Heart left ventricle (tissue), 13 donors: Measurements from ENCODE around the gene MC2R.

ENCODE experiments used
- POLR2A ChIP-seq, 2 donors: fragments of 450-650 bp; IDR thresholded peaks; one replicate each; pipeline ENCODE4 v1.6.1; 2017; ENCODE audit warnings: antibody characterized with exemption in 2 of 2, mild to moderate bottlenecking in 2 of 2, moderate library complexity in 2 of 2
- TF ChIP-seq, protein P1 (sequence below), 12 donors: fragments of 200-600 bp; sonication (generic) in 4 of 12; IDR thresholded peaks; one replicate each; pipeline versions ENCODE4 v1.5.0 to v1.8.0; 2018 to 2022; ENCODE audit warnings: antibody characterized with exemption in 12 of 12, mild to moderate bottlenecking in 5 of 12
- donor health status: ischemic (EF 13 %, LVEDD 7.1; RV severe dilation, severe dysfunction).
- donor health status: DM: no; HTN: yes; CAD: no.
- donor health status: DM: no; HTN: no; CAD: no.
- donor health status: ischemic (EF 25% LVEDD 6.9; RV normal size, moderate dysfunction).
- donor health status: ischemic (EF 25% LVEDD 5.7; RV mildly dilated, moderate dysfunction).
- donor health status: ischemic (EF 35%, LVEDD 5.7; RV mildly dilated, moderate dysfunction).
- donor health status: nonischemic (EF 11% LVEDD 7.7; RV severe dilation, severe dysfunction).
- donor health status: DM: yes; HTN: yes; CAD: no.
- donor health status: PGD.
- donor health status: ischemic (EF 29% LVEDD 5.4; RV normal size, mild dysfunction).
- donor health status: nonischemic (EF 23%, LVEDD 6.1; RV moderate dilation, normal function).

DNA sequence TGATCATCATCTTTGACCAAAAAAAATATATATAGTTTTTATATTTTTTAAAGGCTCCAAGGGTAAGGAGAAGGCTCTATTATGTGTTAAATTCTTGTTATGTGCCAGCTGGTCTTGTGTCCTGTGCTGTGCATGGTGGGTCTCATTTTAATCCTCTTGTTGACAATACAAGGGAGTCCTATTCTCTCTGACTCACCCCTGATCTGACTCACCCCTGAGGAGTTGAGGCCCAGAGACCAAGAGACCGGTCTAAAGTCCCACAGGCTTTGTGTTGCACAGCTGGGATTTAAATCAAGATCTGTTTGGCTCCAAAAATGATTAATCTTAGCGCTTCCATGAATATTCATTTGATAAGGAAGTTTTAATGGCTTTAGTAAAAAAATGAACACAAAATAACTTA is 25.7 kb downstream of the MC2R start:
- TF ChIP-seq, protein P1, sequence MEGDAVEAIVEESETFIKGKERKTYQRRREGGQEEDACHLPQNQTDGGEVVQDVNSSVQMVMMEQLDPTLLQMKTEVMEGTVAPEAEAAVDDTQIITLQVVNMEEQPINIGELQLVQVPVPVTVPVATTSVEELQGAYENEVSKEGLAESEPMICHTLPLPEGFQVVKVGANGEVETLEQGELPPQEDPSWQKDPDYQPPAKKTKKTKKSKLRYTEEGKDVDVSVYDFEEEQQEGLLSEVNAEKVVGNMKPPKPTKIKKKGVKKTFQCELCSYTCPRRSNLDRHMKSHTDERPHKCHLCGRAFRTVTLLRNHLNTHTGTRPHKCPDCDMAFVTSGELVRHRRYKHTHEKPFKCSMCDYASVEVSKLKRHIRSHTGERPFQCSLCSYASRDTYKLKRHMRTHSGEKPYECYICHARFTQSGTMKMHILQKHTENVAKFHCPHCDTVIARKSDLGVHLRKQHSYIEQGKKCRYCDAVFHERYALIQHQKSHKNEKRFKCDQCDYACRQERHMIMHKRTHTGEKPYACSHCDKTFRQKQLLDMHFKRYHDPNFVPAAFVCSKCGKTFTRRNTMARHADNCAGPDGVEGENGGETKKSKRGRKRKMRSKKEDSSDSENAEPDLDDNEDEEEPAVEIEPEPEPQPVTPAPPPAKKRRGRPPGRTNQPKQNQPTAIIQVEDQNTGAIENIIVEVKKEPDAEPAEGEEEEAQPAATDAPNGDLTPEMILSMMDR (IDR thresholded peaks at IDR 0.05) = no peak
- TF ChIP-seq POLR2A (IDR thresholded peaks at IDR 0.05) = no peak
